Endothelial cell of umbilical vein (primary cell): ENCODE results near the gene HDLBP. TPM values are rescaled to one million over a fixed set of nuclear protein-coding genes. Genes with fewer than 3 reads are reported as not detected.

Source experiments
- BruUV-seq: library from RNA; stranded (reverse); fragments of 400-500 nt; replicated peaks from 2 replicates; lab custom pipeline; 2021; lab: Mats Ljungman, UMichigan
- CTCF ChIA-PET: fragments of 300-600, 350-600 bp; sonication (Branson Sonifier 250); formaldehyde crosslinking; loops from one replicate; lab custom pipeline; 2021; ENCODE audit warnings: antibody characterized with exemption, inconsistent platforms; lab: Charles Lee
- POLR2A ChIA-PET: fragments of 300-600, 350-600 bp; sonication (Branson Sonifier 250); formaldehyde crosslinking; loops from one replicate; lab custom pipeline; 2021; ENCODE audit warnings: antibody characterized with exemption, inconsistent platforms; lab: Charles Lee
- DNase-seq: peaks from one replicate; pipeline ENCODE4 v3.0.0-alpha.2; 2011; ENCODE audit warnings: low read depth, low spot score
- FAIRE-seq: peaks from 2 replicates; lab custom pipeline; 2011; peaks lifted over from hg19 to GRCh38; lab: Jason Lieb, UNC
- H2AFZ ChIP-seq: 2 replicates; pipeline ENCODE4 v1.6.0; 2012; ENCODE audit warnings: low read depth, low read length, control low read depth, inconsistent platforms
- H3K27ac ChIP-seq: 2 replicates; pipeline ENCODE4 v1.5.1; 2011; ENCODE audit warnings: low read depth, mild to moderate bottlenecking, control low read depth, low read length, moderate library complexity; ENCODE audit not compliant: insufficient read depth
- H3K27me3 ChIP-seq, 2 experiments: 2 replicates each; pipeline versions ENCODE4 v1.6.0 to v1.6.1; 2011; ENCODE audit warnings: low read length in 2 of 2, mixed read lengths in 1 of 2; ENCODE audit not compliant: control insufficient read depth in 2 of 2, insufficient read depth in 2 of 2
- H3K36me3 ChIP-seq, 2 experiments: 2 replicates in 1 of 2; 3 replicates in 1 of 2; pipeline ENCODE4 v1.5.1; 2011; ENCODE audit warnings: low read length in 2 of 2, mild to moderate bottlenecking in 1 of 2, moderate library complexity in 1 of 2; ENCODE audit not compliant: control insufficient read depth in 2 of 2, insufficient read depth in 2 of 2; ENCODE audit errors: extremely low read depth in 1 of 2
- H3K4me1 ChIP-seq: 3 replicates; pipeline ENCODE4 v1.5.1; 2011; ENCODE audit warnings: mild to moderate bottlenecking, low read length; ENCODE audit not compliant: control insufficient read depth, insufficient read depth; ENCODE audit errors: extremely low read depth
- H3K4me2 ChIP-seq: 2 replicates; pipeline ENCODE4 v1.6.1; 2011; ENCODE audit warnings: low read length, control low read depth, mixed read lengths; ENCODE audit not compliant: insufficient read depth
- H3K4me3 ChIP-seq, 3 experiments: fragments of 200-600 bp in 1 of 3; sonication (generic), shearing (Covaris generic) in 1 of 3; replicated peaks in 1 of 3; 2 replicates each; pipeline ENCODE4 v1.5.1; 2011 to 2016; ENCODE audit warnings: control low read depth in 3 of 3, low read length in 3 of 3, mild to moderate bottlenecking in 2 of 3, inconsistent platforms in 1 of 3, low read depth in 1 of 3, moderate library complexity in 1 of 3; ENCODE audit not compliant: insufficient read depth in 1 of 3
- H3K79me2 ChIP-seq: 2 replicates; pipeline ENCODE4 v1.6.0; 2012; ENCODE audit warnings: low read length, inconsistent platforms; ENCODE audit not compliant: control insufficient read depth, insufficient read depth
- H3K9ac ChIP-seq: replicated peaks from 2 replicates; pipeline ENCODE3; 2011; ENCODE audit warnings: low read length, control low read depth; ENCODE audit not compliant: insufficient read depth; ENCODE audit errors: extremely low read depth
- H3K9me1 ChIP-seq: replicated peaks from 3 replicates; pipeline ENCODE4 v1.6.0; 2011; ENCODE audit warnings: mild to moderate bottlenecking, low read length; ENCODE audit not compliant: control insufficient read depth, insufficient read depth; ENCODE audit errors: extremely low read depth
- H3K9me3 ChIP-seq: replicated peaks from 2 replicates; pipeline ENCODE4 v1.5.1; 2012; ENCODE audit warnings: low read length, inconsistent platforms; ENCODE audit not compliant: control insufficient read depth, insufficient read depth
- H4K20me1 ChIP-seq: replicated peaks from 2 replicates; pipeline ENCODE3; 2011; ENCODE audit warnings: mild to moderate bottlenecking, low read length; ENCODE audit not compliant: control insufficient read depth, insufficient read depth; ENCODE audit errors: extremely low read depth
- CTCF ChIP-seq, 2 donors: IDR thresholded peaks; 1 replicate in 1 of 2; 2 replicates in 1 of 2; pipeline ENCODE4 v1.5.1; 2011; ENCODE audit warnings: low read length in 2 of 2, mild to moderate bottlenecking in 2 of 2, moderate library complexity in 2 of 2, control low read depth in 1 of 2, inconsistent platforms in 1 of 2, low read depth in 1 of 2; ENCODE audit not compliant: insufficient read depth in 1 of 2; ENCODE audit errors: extremely low read depth in 1 of 2
- GATA2 ChIP-seq: IDR thresholded peaks from 2 replicates; pipeline ENCODE4 v1.7.0; 2011; ENCODE audit warnings: low read depth, mild to moderate bottlenecking, moderate library complexity, mixed read lengths, low read length; ENCODE audit not compliant: insufficient read length, insufficient read depth
- JUN ChIP-seq: IDR thresholded peaks from 2 replicates; pipeline ENCODE4 v1.6.1; 2011; ENCODE audit warnings: borderline replicate concordance, low read depth; ENCODE audit not compliant: insufficient read length, insufficient read depth
- MAX ChIP-seq: IDR thresholded peaks from 2 replicates; pipeline ENCODE4 v1.6.1; 2011; ENCODE audit not compliant: insufficient read depth, insufficient read length
- MYC ChIP-seq: IDR thresholded peaks from one replicate; pipeline ENCODE4 v1.6.1; 2011; ENCODE audit warnings: mild to moderate bottlenecking, low read depth, low read length
- POLR2AphosphoS5 ChIP-seq: IDR thresholded peaks from 2 replicates; pipeline ENCODE4 v1.6.1; 2012; ENCODE audit warnings: low read depth, mild to moderate bottlenecking, control low read depth, low read length, moderate library complexity; ENCODE audit not compliant: insufficient read depth
- dilution Hi-C: fragments of 300-500 bp; cut with MboI; formaldehyde crosslinking; loops from one replicate; pipeline ENCODE4 v1.15.0; 2019; ENCODE audit warnings: low sequenced_read_pairs; ENCODE audit not compliant: extremely low pct_ligation_motif_present
- intact Hi-C: fragments of 100-400 bp; cut with micrococcal nuclease; formaldehyde crosslinking; loops from one replicate; pipeline ENCODE4 v1.10.0; 2022
- polyA plus RNA-seq, 4 experiments: library from polyadenylated mRNA; depleted of rRNA in 3 of 4; stranded (reverse) in 3 of 4; unstranded in 1 of 4; fragments of >200 nt; gene quantifications; 2 replicates each; pipeline versions ENCODE4 v1.2.1 to v1.2.3, GENCODE V29; 2011 to 2012; ENCODE audit warnings: missing spikeins in 1 of 4
- total RNA-seq: library from RNA; stranded (reverse); gene quantifications from 2 replicates; pipeline ENCODE4 v1.2.3, GENCODE V29; 2021

The HDLBP gene
- total and polyA plus RNA-seq, 2 donors (not counting 3 experiments of a cell fraction or from before 2014, with no cell fraction given): 379 to 569 TPM

- Histone ChIP-seq H3K27me3 (no peaks in the 10 kb centered on the region), H3K27ac (no peak overlapping the region), H3K9me3 (no peaks in the 10 kb centered on the region), H3K4me2 (no peak overlapping the region), H3K9ac (no peak overlapping the region), H3K9me1 (no peaks in the 10 kb centered on the region), H3K79me2 (no peaks in the 10 kb centered on the region), H4K20me1 (no peaks in the 10 kb centered on the region), H3K36me3 (peaks cover 35 to 78% of the 10 kb centered on the region in 2 experiments), H3K4me1 (peaks cover 11% of the 10 kb centered on the region), H3K4me3 (no peak overlapping the region), H2AFZ (no peak overlapping the region)
- TF ChIP-seq POLR2AphosphoS5 (no peak), MYC (no peak), GATA2 (no peak), CTCF (IDR thresholded peaks at IDR 0.05; ENCODE audit: extremely low read depth in 1 of 2, insufficient read depth in 1 of 2, low read depth in 1 of 2, low read length in 2 of 2) (no peak), JUN (no peak), MAX (no peak)
- POLR2A ChIA-PET: no interaction called here
- no peak for DNase-seq
- CTCF ChIA-PET: no interaction called here
- intact Hi-C loops (no loop called here), dilution Hi-C loops (no loop called here)
- BruUV-seq: no TSS peak
- no peak for FAIRE-seq
These were observed 82.5 kb downstream of the HDLBP start for GRCh38 chr2:241232736-241233575.
